ENCODE results near the gene DRD4.

- TF ChIP-seq MAFK (IDR thresholded peaks at IDR 0.05; ENCODE audit: low read depth, low read length), result no peak
- no peak for TF ChIP-seq CTCF (IDR thresholded peaks at IDR 0.05; ENCODE audit: control extremely low read depth in 1 of 3, insufficient read depth in 1 of 3, low read depth in 1 of 3, low read length in 3 of 3)
- no peak for TF ChIP-seq POLR2AphosphoS5 (IDR thresholded peaks at IDR 0.05; ENCODE audit: low read depth, low read length)
- TF ChIP-seq JUND (IDR thresholded peaks at IDR 0.05; ENCODE audit: low read length), result no peak
- no peak for TF ChIP-seq BRCA1 (IDR thresholded peaks at IDR 0.05; ENCODE audit: low read depth, low read length)
- no peak for TF ChIP-seq EZH2 (IDR thresholded peaks at IDR 0.05; ENCODE audit: low read depth, low read length, severe bottlenecking)
- no peak for TF ChIP-seq NRF1 (IDR thresholded peaks at IDR 0.05; ENCODE audit: low read depth, low read length)
- no peak for TF ChIP-seq CEBPB (IDR thresholded peaks at IDR 0.05; ENCODE audit: low read depth, low read length)
- no peak for TF ChIP-seq SP2 (IDR thresholded peaks at IDR 0.05; ENCODE audit: low read length)
Measured at GRCh38 chr11:620935-621814, 15.9 kb upstream of the DRD4 start.

All from H1 (cell line).